IMR-90 (cell line): ENCODE data around the gene SEMA6A. TPM values are rescaled to one million over a fixed set of nuclear protein-coding genes. Genes with fewer than 3 reads are reported as not detected.

Experiments used
- ATAC-seq: fragments of 200-7000 bp; cut with Tn5 transposase; 2 replicates; pipeline ENCODE4 v1.9.1; 2020; ENCODE audit warnings: low read depth, mild to moderate bottlenecking, moderate library complexity
- BruUV-seq: library from RNA; stranded (reverse); fragments of 400-500 nt; replicated peaks from 2 replicates; lab custom pipeline; 2021; lab: Mats Ljungman, UMichigan
- CTCF ChIA-PET: fragments of 300-600 bp; formaldehyde crosslinking; extraction: SDS; loops from one replicate; lab custom pipeline; 2021; ENCODE audit warnings: antibody characterized with exemption; lab: Yijun Ruan, JAX
- POLR2A ChIA-PET: fragments of 300-600 bp; sonication (Branson Sonifier 250); formaldehyde crosslinking; loops from one replicate; lab custom pipeline; 2022; ENCODE audit warnings: antibody characterized with exemption; ENCODE audit not compliant: unreplicated experiment; lab: Charles Lee
- DNase-seq: peaks from one replicate; pipeline ENCODE4 v3.0.0; 2013
- H2AFZ ChIP-seq: replicated peaks from 2 replicates; pipeline ENCODE3; 2013; ENCODE audit warnings: low read length, mild to moderate bottlenecking; ENCODE audit not compliant: poor library complexity
- H2AK5ac ChIP-seq: 2 replicates; pipeline ENCODE4 v1.6.1; 2013; ENCODE audit warnings: low read depth, low read length, inconsistent platforms
- H2AK9ac ChIP-seq: replicated peaks from 2 replicates; pipeline ENCODE3; 2013; ENCODE audit warnings: mild to moderate bottlenecking, low read depth, low read length, moderate library complexity; ENCODE audit not compliant: poor library complexity
- H2BK120ac ChIP-seq: 2 replicates; pipeline ENCODE4 v1.6.1; 2013; ENCODE audit warnings: low read depth, low read length, inconsistent platforms
- H2BK15ac ChIP-seq: 3 replicates; pipeline ENCODE4 v1.6.1; 2013; ENCODE audit warnings: low read depth, low read length, inconsistent platforms
- H2BK20ac ChIP-seq: 2 replicates; pipeline ENCODE4 v1.6.1; 2013; ENCODE audit warnings: low read depth, mild to moderate bottlenecking, inconsistent platforms, low read length, moderate library complexity
- H2BK5ac ChIP-seq: 2 replicates; pipeline ENCODE4 v1.6.1; 2013; ENCODE audit warnings: mild to moderate bottlenecking, low read depth, low read length, inconsistent platforms; ENCODE audit not compliant: poor library complexity, severe bottlenecking
- H3K14ac ChIP-seq: replicated peaks from 2 replicates; pipeline ENCODE4 v1.6.1; 2013; ENCODE audit warnings: low read depth, low read length, inconsistent platforms
- H3K18ac ChIP-seq: 2 replicates; pipeline ENCODE4 v1.6.1; 2013; ENCODE audit warnings: low read depth, low read length, control low read depth
- H3K23ac ChIP-seq: 2 replicates; pipeline ENCODE4 v1.6.1; 2013; ENCODE audit warnings: low read depth, low read length, inconsistent platforms
- H3K27ac ChIP-seq: 2 replicates; pipeline ENCODE4 v1.5.1; 2013; ENCODE audit warnings: mild to moderate bottlenecking, control low read depth, low read length; ENCODE audit not compliant: insufficient read depth
- H3K27me3 ChIP-seq: 2 replicates; pipeline ENCODE4 v1.6.1; 2013; ENCODE audit warnings: low read length; ENCODE audit not compliant: control insufficient read depth, insufficient read depth
- H3K36me3 ChIP-seq: 2 replicates; pipeline ENCODE4 v1.6.1; 2013; ENCODE audit warnings: low read length, mixed read lengths; ENCODE audit not compliant: control insufficient read depth, insufficient read depth
- H3K4ac ChIP-seq: 2 replicates; pipeline ENCODE4 v1.6.1; 2013; ENCODE audit warnings: low read depth, low read length, inconsistent platforms
- H3K4me1 ChIP-seq: 2 replicates; pipeline ENCODE4 v1.6.1; 2013; ENCODE audit warnings: low read length, mixed read lengths; ENCODE audit not compliant: control insufficient read depth, insufficient read depth
- H3K4me2 ChIP-seq: 2 replicates; pipeline ENCODE4 v1.6.1; 2013; ENCODE audit warnings: low read depth, mild to moderate bottlenecking, control low read depth, low read length, moderate library complexity
- H3K4me3 ChIP-seq: 2 replicates; pipeline ENCODE4 v1.5.1; 2013; ENCODE audit warnings: low read depth, mild to moderate bottlenecking, control low read depth, low read length, moderate library complexity; ENCODE audit not compliant: insufficient read depth
- H3K56ac ChIP-seq: 2 replicates; pipeline ENCODE4 v1.6.1; 2013; ENCODE audit warnings: low read length, inconsistent platforms; ENCODE audit not compliant: insufficient read depth; ENCODE audit errors: extremely low read depth
- H3K79me1 ChIP-seq, 2 experiments: 2 replicates each; pipeline ENCODE4 v1.6.1; 2013; ENCODE audit warnings: low read length in 2 of 2, inconsistent platforms in 1 of 2, low read depth in 1 of 2
- H3K9ac ChIP-seq: 2 replicates; pipeline ENCODE4 v1.6.1; 2013; ENCODE audit warnings: low read depth, low read length, control low read depth
- H3K9me1 ChIP-seq: 2 replicates; pipeline ENCODE4 v1.6.1; 2013; ENCODE audit warnings: low read length, inconsistent platforms; ENCODE audit not compliant: insufficient read depth
- H3K9me3 ChIP-seq: 2 replicates; pipeline ENCODE4 v1.6.1; 2013; ENCODE audit warnings: low read length; ENCODE audit not compliant: control insufficient read depth, insufficient read depth
- H4K20me1 ChIP-seq: 2 replicates; pipeline ENCODE4 v1.6.1; 2013; ENCODE audit warnings: low read length, inconsistent platforms; ENCODE audit not compliant: insufficient read depth
- H4K5ac ChIP-seq: 2 replicates; pipeline ENCODE4 v1.6.1; 2013; ENCODE audit warnings: mild to moderate bottlenecking, low read depth, low read length, control low read depth
- H4K8ac ChIP-seq, 2 experiments: 2 replicates each; pipeline ENCODE4 v1.6.1; 2013; ENCODE audit warnings: low read depth in 2 of 2, low read length in 2 of 2, control low read depth in 1 of 2, inconsistent platforms in 1 of 2
- H4K91ac ChIP-seq: 2 replicates; pipeline ENCODE4 v1.6.1; 2013; ENCODE audit warnings: low read depth, low read length, inconsistent platforms; ENCODE audit not compliant: insufficient read depth
- BHLHE40 ChIP-seq: fragments of 150-350 bp; IDR thresholded peaks from 2 replicates; pipeline ENCODE4 v1.6.1; 2016; ENCODE audit warnings: mild to moderate bottlenecking, low read depth, low read length
- CEBPB ChIP-seq: IDR thresholded peaks from 2 replicates; pipeline ENCODE4 v1.6.1; 2012; ENCODE audit warnings: low read depth, low read length, improper control_type of control experiment
- CHD1 ChIP-seq: IDR thresholded peaks from 2 replicates; pipeline ENCODE4 v1.6.1; 2012; ENCODE audit warnings: low read depth, low read length, improper control_type of control experiment
- CTCF ChIP-seq: conservative IDR thresholded peaks from 2 replicates; pipeline ENCODE4 v1.5.1; 2012; ENCODE audit warnings: mild to moderate bottlenecking, low read depth, low read length, improper control_type of control experiment
- ELK1 ChIP-seq: fragments of 150-350 bp; IDR thresholded peaks from 2 replicates; pipeline ENCODE4 v1.6.1; 2016; ENCODE audit warnings: low read depth, mild to moderate bottlenecking, low read length, moderate library complexity, borderline replicate concordance
- FOS ChIP-seq: fragments of 150-350 bp; IDR thresholded peaks from 2 replicates; pipeline ENCODE4 v1.6.1; 2016; ENCODE audit warnings: low read depth, low read length
- MAFK ChIP-seq: IDR thresholded peaks from 2 replicates; pipeline ENCODE4 v1.6.1; 2012; ENCODE audit warnings: low read depth, low read length, improper control_type of control experiment
- MAZ ChIP-seq: IDR thresholded peaks from 2 replicates; pipeline ENCODE4 v1.6.1; 2012; ENCODE audit warnings: low read depth, mild to moderate bottlenecking, low read length, improper control_type of control experiment, moderate library complexity, borderline replicate concordance
- MXI1 ChIP-seq: IDR thresholded peaks from 2 replicates; pipeline ENCODE4 v1.6.1; 2012; ENCODE audit warnings: low read depth, mild to moderate bottlenecking, low read length, moderate library complexity, borderline replicate concordance
- NFE2L2 ChIP-seq: fragments of 150-350 bp; IDR thresholded peaks from 2 replicates; pipeline ENCODE4 v1.6.1; 2016; ENCODE audit warnings: low read depth, mild to moderate bottlenecking, low read length
- POLR2A ChIP-seq: IDR thresholded peaks from 2 replicates; pipeline ENCODE4 v1.6.1; 2012; ENCODE audit warnings: mild to moderate bottlenecking, low read depth, low read length
- RAD21 ChIP-seq: IDR thresholded peaks from 2 replicates; pipeline ENCODE4 v1.6.1; 2012; ENCODE audit warnings: low read length, improper control_type of control experiment
- RCOR1 ChIP-seq: IDR thresholded peaks from 2 replicates; pipeline ENCODE4 v1.6.1; 2012; ENCODE audit warnings: mild to moderate bottlenecking, low read length, improper control_type of control experiment; ENCODE audit not compliant: insufficient replicate concordance
- RFX5 ChIP-seq: IDR thresholded peaks from 2 replicates; pipeline ENCODE4 v1.8.0; 2012; ENCODE audit warnings: low read depth, mild to moderate bottlenecking, low read length, moderate library complexity
- SMC3 ChIP-seq: fragments of 150-350 bp; IDR thresholded peaks from 2 replicates; pipeline ENCODE4 v1.6.1; 2016; ENCODE audit warnings: low read depth, mild to moderate bottlenecking, antibody characterized with exemption, low read length, moderate library complexity
- USF2 ChIP-seq: fragments of 150-350 bp; IDR thresholded peaks from 2 replicates; pipeline ENCODE4 v1.6.1; 2017; ENCODE audit warnings: mild to moderate bottlenecking, antibody characterized with exemption, low read length, low read depth
- WGBS, 2 experiments: methylation state at CpG; one replicate each; pipeline versions ENCODE4 v1.1.5 to v1.1.7; 2013; ENCODE audit warnings: missing lambda C conversion rate in 2 of 2; ENCODE audit not compliant: insufficient read length in 1 of 2; ENCODE audit errors: extremely low coverage in 2 of 2; 5-methylcytosine and 5-hydroxymethylcytosine counted together
- dilution Hi-C: fragments of 300-500 bp; cut with HindIII; formaldehyde crosslinking; loops from one replicate; pipeline ENCODE4 v1.14.3; 2018; ENCODE audit warnings: low sequenced_read_pairs; ENCODE audit not compliant: unreplicated experiment
- in situ Hi-C: fragments of 300-500 bp; cut with MboI; formaldehyde crosslinking; loops from 3 replicates; pipeline ENCODE4 v1.14.3; 2019; ENCODE audit warnings: low sequenced_read_pairs, inconsistent platforms, mixed read lengths
- intact Hi-C: fragments of 100-400 bp; cut with micrococcal nuclease; formaldehyde crosslinking; loops from 2 replicates; pipeline ENCODE4 v1.10.0; 2022
- polyA plus RNA-seq, 3 experiments: library from polyadenylated mRNA; depleted of rRNA; stranded (reverse); fragments of >200 nt; gene quantifications; 2 replicates each; pipeline ENCODE4 v1.2.3, GENCODE V29; 2012; ENCODE audit warnings: low replicate concordance in 1 of 3
- total RNA-seq: library from RNA; depleted of rRNA; stranded (reverse); fragments of >200 nt; gene quantifications from 2 replicates; pipeline ENCODE4 v1.2.3, GENCODE V29; 2012

SEMA6A gene
- total and polyA plus RNA-seq, 2 of the 4 experiments (the other 2 are of a cell fraction) = 0.27 to 0.36 TPM

- no peak overlapping the region for H2BK5ac ChIP-seq
- BruUV-seq = no TSS peak
- in situ Hi-C loops (no loop called here), intact Hi-C loops (no loop called here), dilution Hi-C loops (no loop called here)
- H3K9ac ChIP-seq = no peak overlapping the region
- no peak for TF ChIP-seq ELK1
- no peak for TF ChIP-seq CTCF
- no peak for TF ChIP-seq SMC3
- no peak for TF ChIP-seq USF2
- TF ChIP-seq MXI1 = no peak
- TF ChIP-seq CEBPB = no peak
- TF ChIP-seq RAD21 = no peak
- TF ChIP-seq RFX5 = no peak
- no peak for TF ChIP-seq BHLHE40
- TF ChIP-seq RCOR1 = no peak
- TF ChIP-seq NFE2L2 = no peak
- TF ChIP-seq MAFK = no peak
- TF ChIP-seq MAZ = no peak
- TF ChIP-seq CHD1 = no peak
- no peak for TF ChIP-seq POLR2A
- TF ChIP-seq FOS = no peak
- H3K4me2 ChIP-seq = no peak overlapping the region
- no peaks in the 10 kb centered on the region for H3K79me1 ChIP-seq
- H2BK15ac ChIP-seq = no peak overlapping the region
- no peak overlapping the region for H3K56ac ChIP-seq
- DNase-seq (no peak), ATAC-seq (no peak)
- no peaks in the 10 kb centered on the region for H3K27me3 ChIP-seq
- no peak overlapping the region for H4K91ac ChIP-seq
- ChIA-PET CTCF (no interaction called here), POLR2A (no interaction called here)
- no peak overlapping the region for H2AK9ac ChIP-seq
- H4K20me1 ChIP-seq = no peaks in the 10 kb centered on the region
- H4K8ac ChIP-seq = no peak overlapping the region
- no peak overlapping the region for H4K5ac ChIP-seq
- H3K14ac ChIP-seq = no peak overlapping the region
- no peaks in the 10 kb centered on the region for H3K36me3 ChIP-seq
- no peak overlapping the region for H2BK20ac ChIP-seq
- no peak overlapping the region for H2AK5ac ChIP-seq
- WGBS, 2 experiments = 67% methylated on average over 1 of the region's 7 CpGs; no CpG with 5 or more reads in 1 of the 2 experiments
- no peak overlapping the region for H3K23ac ChIP-seq
- no peaks in the 10 kb centered on the region for H3K9me3 ChIP-seq
- no peak overlapping the region for H3K4me3 ChIP-seq
- H3K9me1 ChIP-seq = no peaks in the 10 kb centered on the region
- no peak overlapping the region for H3K27ac ChIP-seq
- no peaks in the 10 kb centered on the region for H3K4me1 ChIP-seq
- no peak overlapping the region for H3K18ac ChIP-seq
- H2AFZ ChIP-seq = no peak overlapping the region
- no peak overlapping the region for H2BK120ac ChIP-seq
- H3K4ac ChIP-seq = no peak overlapping the region
Observed at GRCh38 chr5:116406306-116407041, 168.1 kb downstream of the SEMA6A start.
